GM12872 (cell line): ENCODE results near the gene SH3BP2.
A peak's percentile ranks its signal among the peaks of the same experiment; 100 is the strongest.

Experiments used
- TF ChIP-seq, protein P1 (sequence below): IDR thresholded peaks from 3 replicates; pipeline ENCODE4 v1.5.1; 2011; ENCODE audit warnings: low read depth, mild to moderate bottlenecking, low read length, moderate library complexity; ENCODE audit not compliant: insufficient read depth

The SH3BP2 gene

DNA sequence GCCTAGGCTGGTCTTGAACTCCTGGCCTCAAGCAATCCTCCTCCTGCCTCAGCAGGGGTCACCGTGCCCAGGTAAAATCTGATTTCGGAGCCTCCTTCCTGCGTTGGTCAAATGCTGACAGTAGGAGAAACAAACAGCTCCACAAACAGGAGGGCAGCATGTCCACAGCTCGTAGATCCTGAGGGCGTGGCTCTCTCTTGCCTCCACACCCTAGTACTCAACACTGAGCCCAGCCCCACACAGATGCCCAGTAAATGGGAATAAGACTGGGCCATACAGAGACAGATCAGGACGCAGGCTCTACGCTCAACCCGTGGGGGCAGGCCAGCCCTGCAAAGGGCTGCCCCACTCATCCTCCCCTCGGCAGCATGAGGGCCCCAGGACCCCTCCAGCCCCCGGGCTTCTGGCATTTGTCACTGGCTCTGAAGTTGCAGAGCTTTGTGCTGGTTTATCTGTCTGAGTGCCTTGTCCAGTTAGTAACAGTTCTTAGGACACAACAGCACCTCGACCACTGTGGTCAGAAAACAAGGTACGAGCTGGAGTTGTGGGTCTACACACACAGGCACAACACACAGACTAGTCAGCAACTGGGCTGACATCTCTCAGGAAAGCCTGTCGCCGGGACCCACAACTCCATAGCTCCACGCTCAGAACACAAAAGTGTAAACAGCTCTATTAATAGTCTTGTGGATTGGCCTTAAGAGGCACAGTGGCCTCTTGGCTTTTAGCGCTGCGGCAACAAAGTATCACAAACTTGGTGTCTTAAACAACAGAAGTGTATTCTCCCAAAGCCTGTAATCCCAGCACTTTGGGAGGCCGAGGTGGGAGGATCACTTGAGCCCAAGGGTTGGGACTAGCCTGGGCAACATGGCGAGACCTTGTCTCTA, 41.9 kb upstream of the SH3BP2 start:
- TF ChIP-seq, protein P1, sequence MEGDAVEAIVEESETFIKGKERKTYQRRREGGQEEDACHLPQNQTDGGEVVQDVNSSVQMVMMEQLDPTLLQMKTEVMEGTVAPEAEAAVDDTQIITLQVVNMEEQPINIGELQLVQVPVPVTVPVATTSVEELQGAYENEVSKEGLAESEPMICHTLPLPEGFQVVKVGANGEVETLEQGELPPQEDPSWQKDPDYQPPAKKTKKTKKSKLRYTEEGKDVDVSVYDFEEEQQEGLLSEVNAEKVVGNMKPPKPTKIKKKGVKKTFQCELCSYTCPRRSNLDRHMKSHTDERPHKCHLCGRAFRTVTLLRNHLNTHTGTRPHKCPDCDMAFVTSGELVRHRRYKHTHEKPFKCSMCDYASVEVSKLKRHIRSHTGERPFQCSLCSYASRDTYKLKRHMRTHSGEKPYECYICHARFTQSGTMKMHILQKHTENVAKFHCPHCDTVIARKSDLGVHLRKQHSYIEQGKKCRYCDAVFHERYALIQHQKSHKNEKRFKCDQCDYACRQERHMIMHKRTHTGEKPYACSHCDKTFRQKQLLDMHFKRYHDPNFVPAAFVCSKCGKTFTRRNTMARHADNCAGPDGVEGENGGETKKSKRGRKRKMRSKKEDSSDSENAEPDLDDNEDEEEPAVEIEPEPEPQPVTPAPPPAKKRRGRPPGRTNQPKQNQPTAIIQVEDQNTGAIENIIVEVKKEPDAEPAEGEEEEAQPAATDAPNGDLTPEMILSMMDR, result no peak

DNA sequence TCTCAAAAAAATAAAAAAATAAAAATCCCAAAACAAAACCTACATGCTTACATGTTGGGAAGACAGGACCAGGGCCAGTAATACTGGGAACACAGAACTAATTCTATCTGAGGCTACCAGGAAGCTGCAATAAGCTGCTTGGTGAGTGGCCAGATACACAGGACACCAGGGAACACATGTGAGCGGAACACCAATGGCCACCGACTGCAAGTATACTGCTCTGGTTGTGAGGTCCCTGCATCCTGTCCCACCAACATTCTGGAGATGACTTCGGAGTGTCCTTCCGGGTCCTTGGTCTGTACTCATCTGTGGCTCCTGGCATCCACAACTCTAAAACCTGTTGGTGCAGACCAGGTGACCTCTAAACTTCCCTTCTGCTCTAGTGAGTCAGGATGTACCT, 39.4 kb upstream of the SH3BP2 start:
- TF ChIP-seq, protein P1, result no peak

DNA sequence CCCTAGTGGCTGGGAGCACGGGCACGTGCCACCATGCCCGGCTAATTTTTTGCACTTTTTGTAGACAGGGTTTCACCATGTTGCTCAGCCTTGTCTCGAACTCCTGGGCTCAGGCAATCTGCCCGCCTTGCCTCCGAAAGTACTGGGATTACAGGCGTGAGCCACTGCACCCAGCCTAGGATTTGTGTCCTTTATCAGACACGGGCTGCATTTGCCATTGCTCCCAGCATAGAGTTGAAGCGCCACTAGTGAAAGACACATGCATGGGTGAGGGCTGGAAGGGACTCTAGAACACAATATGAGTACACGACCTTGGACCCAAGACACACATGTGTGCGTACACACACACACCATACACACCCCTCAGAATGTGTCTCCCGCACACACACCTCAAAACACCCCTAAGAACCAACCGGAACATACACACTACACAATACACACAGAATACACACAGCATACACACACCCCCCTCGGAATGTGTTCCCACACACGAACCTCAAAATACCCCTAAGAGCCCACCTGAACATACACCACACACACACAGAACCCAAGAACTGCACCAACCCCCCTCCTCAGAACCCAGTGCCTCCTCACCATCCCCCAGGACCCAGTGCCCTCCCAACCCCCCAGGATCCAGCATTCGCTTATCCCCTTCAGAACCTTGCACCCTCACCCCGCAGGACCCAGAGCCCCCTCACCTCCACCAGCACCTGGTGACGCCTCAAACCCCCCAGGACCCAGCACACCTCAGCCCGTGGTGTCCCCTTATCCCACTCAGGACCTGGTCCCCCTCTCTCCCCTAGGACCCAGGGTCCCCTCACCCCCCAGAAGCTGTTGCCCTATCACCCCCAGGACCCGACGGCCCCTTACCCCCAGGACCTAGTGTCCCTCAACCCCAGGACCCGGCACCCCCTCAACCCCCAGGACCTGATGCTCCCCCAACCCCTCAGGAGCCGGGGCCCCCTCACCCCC, 37.8 kb upstream of the SH3BP2 start:
- TF ChIP-seq, protein P1, result no peak

DNA sequence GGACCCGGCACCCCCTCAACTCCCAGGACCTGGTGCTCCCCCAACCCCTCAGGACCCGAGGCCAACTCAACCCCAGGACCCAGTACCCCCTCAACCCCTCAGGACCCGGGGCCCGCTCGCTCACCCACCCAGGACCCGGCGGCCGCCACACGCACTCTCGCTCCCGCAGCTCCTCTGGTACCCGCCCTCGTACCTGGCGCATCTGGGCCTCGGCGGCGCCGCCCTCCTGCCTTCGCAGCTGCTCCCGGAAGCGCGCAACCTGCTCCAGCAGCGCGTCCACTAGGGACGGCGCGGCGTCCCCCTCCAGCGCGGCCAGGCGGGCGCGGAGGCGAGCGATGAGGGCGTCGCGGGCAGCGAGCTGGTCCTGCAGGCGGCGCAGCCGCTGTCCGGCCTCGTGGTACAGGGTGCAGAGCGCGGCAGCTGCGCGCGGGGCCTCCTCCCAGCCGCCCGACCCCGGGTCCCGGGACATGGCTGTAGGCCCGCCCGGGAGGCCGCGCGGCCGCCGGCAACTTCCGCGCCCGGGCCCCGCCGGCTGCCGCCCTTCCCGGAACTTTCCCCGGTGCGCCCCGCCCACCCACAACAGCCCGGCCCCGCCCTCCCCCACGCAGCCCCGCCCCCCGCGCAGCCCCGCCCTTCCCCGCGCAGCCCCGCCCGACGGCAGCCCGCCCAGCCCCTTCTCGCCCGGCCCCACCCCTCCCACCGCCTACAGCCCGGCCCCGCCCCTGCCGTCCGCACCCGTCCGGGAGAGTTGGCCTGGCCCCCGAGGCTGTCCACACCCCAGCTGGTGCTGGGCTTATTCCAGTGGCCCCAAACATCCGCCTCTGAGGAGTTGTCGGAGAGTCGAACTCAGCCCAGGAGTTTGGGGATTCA, 36.8 kb upstream of the SH3BP2 start, which contains the start of gene TNIP2:
Gene TNIP2, minus strand, starts transcription at position 516 of the 870 bp plus-strand sequence. Its CDS starts 47 bp downstream, at position 469.
- TF ChIP-seq, protein P1, result peak; percentile 31; the same call in 1 of the 3 replicates

DNA sequence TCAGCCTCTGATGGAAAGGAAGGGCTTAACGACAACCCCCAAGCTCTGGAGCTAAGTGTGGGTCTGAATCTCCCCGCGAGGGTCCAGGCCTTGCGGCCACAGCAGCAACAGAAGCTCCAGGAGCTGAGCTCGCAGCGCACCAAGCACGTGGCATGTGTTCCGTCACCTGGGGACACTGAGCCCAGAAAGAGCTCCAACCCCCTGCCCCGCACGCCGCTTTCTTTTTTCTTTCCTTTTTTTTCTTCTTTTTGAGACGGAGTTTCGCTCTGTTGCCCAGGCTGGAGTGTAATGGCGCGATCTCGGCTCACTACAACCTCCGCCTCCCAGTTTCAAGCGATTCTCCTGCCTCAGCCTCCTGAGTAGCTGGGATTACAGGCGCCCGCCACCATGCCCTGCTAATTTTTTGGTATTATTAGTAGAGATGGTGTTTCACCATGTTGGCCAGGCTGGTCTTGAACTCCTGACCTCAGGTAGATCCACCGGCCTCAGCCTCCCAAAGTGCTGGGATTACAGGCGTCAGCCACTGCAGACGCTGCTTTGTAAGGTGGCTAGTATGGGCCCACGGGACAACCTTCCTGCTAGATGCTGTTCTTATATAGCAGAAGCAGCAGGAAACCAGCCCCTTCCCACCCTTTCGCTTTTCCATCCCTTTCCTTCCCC, 36.1 kb upstream of the SH3BP2 start:
- TF ChIP-seq, protein P1, result no peak

DNA sequence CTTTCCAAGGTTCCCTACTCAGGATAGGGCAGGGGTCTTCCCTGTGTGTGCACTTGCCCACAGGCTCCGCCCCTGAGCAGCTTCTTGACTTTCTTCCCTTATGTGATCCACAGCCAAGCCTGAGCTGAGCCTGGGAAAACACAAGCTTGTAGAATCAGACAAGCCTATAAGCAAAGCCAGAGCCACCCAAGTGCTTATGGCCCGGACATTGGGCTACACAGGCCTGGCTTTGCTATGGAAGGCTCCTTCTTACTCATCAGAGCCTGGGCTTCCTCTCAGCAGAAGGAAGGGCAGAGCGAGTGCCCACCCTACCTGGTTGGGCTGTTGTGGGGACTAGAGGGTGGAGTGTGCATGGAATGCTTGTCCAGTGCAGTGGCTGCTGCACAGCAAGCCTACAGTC, 35.5 kb upstream of the SH3BP2 start:
- TF ChIP-seq, protein P1, result no peak
